Brain pericyte (primary cell): ENCODE data around the gene ANGEL2.
"Not testable (repeated sequence)": the region's sequence is repeated elsewhere in the genome, so short reads cannot be mapped to it uniquely, and the experiment has no call there.

Experiments used
- DNase-seq: peaks from one replicate; pipeline ENCODE4 v3.0.0-alpha.2; 2012; ENCODE audit warnings: low read depth, low spot score

The ANGEL2 gene, protein sequence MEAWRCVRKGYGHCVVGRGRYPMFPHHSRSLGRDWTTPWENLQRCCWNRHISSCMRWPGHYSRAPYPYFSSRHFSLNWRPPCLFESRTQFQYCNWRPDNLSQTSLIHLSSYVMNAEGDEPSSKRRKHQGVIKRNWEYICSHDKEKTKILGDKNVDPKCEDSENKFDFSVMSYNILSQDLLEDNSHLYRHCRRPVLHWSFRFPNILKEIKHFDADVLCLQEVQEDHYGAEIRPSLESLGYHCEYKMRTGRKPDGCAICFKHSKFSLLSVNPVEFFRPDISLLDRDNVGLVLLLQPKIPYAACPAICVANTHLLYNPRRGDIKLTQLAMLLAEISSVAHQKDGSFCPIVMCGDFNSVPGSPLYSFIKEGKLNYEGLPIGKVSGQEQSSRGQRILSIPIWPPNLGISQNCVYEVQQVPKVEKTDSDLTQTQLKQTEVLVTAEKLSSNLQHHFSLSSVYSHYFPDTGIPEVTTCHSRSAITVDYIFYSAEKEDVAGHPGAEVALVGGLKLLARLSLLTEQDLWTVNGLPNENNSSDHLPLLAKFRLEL

DNA sequence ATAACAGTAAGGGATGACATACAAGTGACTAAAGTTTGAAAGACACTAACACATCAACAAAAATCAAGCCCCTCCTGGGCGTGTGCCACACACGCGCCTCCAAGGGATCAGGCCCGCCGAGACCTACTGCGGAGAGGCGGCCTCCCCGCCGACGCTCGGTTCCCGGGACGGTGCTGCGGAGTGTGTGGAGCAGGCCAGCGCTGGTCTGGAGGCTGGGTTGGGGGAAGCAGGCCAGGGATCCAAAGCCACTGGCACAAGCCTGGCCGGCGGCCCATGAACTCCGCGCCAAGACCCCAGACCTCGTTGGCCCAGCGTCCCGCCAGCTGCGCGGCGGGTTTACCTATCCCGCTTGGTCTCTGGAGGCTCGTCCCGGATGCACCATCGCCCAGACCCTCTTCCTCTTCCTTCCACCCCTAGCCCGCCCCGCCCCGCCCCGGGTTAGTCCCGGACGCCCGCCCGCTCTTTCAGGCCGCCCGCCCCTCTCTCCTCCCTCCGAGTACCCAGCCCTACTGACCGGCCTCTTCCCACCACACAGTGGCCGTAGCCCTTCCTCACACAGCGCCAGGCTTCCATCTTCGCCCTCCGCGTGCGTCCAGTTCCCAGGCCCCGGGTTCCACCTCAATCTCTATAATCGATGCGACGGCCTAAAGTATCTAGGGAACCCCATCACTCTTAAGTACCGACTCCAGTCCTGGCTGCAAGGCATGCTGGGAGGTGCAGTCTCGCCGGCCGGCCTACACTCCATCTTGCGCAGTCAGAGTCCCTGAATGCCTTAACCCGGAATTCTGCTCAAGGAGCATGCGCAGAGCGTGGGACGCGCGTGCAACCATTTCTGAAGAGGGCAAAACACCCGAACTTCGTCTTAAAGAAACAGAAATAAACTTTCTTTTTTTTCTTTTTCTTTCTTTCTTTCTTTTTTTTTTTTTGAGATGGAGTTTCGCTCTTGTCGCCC is at the start of gene ANGEL2:
ANGEL2 (minus strand) TSS at position 769 of the 952 bp plus-strand sequence; CDS start at position 573, 196 bp downstream.
- DNase-seq = peak; percentile 93

DNA sequence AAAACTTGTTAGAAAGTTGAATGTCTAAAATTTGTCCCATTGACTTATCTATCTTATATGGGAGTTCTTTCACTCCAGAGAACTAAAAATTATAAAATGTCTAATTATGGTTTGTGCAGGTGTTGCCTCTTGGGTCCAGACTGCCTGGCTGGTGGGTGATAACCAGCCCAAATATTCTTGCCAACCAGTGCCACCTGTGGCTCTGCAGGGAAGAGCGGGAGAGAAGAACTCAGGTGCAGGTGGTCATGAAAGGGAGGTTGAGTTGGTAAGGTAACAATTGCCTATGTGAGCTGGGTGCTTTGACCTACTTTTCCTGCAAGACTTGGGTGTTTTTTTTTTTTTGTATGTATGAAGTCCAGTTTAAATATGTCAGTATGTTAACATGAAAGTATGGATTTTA is 45.6 kb upstream of the ANGEL2 start:
- no peak for DNase-seq

DNA sequence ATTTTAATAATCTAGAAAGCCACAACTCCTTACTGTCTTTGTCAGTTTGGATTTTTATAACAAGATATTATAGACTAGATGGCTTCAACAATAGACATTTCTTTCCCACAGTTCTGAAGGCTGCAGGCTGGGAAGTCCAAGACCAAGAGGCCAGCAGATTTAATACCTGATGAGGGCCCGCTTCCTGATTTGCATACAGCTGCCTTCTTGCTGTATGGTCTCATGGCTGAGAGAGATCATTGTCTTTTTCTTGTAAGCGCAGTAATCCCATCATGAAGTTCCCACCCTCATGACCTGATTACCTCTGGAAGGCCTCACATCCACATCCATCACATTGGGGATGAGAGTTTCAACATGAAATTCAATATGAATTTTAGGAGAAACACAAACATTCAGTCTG is 45.2 kb upstream of the ANGEL2 start:
- DNase-seq = no peak

DNA sequence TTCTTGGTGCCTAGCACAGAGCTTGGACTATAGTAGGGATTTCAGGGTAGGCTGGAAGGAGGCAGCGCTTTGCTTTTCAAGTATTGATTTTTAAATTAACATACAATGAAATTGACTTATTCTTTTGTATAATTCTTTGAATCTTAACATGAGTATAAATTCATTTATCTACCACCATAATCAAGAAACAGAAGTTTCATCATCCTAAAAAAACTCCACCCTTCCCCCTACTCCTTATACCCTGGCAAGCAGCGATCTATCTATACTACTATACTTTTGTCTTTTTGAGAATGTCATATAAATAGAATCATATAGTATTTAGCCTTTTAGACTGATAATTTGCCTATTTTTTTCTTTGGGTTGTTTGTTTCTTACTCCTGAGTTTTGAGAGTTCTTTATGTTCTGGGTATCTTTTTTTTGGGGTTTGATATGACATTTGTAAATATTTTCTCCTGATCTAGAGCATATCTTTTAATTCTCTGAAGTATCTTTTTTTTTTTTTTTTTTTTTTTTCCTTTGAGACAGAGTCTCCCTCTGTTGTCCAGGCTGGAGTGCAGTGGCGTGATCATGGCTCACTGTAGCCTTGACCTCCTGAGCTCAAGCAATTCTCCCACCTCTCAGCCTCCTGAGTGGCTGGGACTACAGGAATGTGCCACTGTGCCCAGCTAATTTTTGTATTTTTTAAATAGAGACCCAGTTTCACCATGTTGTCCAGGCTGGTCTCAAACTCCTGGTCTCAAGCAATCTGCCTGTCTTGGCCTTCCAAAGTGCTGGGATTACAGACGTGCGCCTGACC is 41.8 kb upstream of the ANGEL2 start:
- no peak for DNase-seq

- no peak for DNase-seq
Measured at GRCh38 chr1:213055767-213056166, 40.1 kb upstream of the ANGEL2 start.

- DNase-seq = no peak
Measured at GRCh38 chr1:213054733-213055591, 39.3 kb upstream of the ANGEL2 start.

- no peak for DNase-seq
Measured at GRCh38 chr1:213054142-213054541, 38.5 kb upstream of the ANGEL2 start.

GRCh38 chr1:213053455-213053854 is 37.8 kb upstream of the ANGEL2 start:
- no peak for DNase-seq

- no peak for DNase-seq
Measured at GRCh38 chr1:213051881-213052202, 36.2 kb upstream of the ANGEL2 start.

DNA sequence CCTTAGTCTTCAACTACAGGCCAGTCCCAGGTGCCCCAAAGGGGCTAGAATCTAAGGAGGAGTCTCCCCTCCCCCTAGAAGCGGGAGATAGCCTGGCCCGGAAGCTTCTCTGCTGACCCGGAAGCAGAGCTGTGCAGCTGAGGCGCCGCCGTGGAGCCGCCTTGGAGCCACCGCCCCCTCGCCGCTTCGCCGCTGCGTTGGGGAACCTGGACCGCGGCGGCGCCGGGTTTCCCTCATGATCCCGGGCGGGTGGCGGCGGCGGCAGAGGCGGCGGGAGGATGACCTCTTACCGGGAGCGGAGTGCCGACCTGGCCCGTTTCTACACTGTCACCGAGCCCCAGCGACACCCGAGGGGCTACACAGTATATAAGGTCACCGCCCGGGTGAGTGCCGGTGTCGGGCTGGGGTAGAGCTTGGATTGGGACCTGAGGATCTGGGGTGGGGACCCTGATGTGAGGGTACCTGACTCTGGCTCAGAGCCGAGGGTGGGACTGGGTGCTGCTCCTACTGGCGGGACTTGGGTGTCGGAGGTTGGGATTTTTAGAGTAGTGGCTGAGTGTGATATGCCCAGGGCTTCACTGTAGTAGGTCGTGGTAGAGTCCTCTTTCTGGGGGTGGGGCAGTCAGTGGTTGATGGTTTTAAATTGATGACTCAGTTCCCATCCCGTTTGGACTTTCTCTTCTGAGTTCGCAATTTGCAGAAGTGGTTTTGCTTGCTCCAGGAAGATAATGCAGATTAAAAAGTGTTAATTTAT is 35.6 kb upstream of the ANGEL2 start, which contains the start of gene RPS6KC1:
RPS6KC1 (plus strand) TSS at position 115 of the 754 bp plus-strand sequence; CDS start at position 279, 164 bp downstream.
- DNase-seq = no peak

DNA sequence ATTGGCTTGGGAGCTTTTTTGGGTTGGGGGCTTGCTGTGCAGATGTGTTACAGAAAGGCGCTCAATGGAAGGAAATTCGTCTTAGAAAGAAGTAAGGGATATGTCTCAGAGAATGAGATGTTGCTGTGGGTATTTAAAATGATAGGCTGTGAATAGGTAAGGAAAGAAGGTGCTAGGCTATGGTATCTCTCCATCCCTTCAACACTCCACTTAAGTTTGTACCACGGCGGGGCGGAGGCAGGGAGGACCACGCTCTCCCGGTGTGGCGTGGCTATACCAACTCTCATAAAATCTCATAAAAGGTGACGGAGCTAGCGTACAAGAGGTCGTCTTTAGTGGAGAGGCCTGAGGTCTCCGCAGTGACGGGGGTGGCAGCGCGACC is 35.1 kb upstream of the ANGEL2 start:
- no peak for DNase-seq

DNA sequence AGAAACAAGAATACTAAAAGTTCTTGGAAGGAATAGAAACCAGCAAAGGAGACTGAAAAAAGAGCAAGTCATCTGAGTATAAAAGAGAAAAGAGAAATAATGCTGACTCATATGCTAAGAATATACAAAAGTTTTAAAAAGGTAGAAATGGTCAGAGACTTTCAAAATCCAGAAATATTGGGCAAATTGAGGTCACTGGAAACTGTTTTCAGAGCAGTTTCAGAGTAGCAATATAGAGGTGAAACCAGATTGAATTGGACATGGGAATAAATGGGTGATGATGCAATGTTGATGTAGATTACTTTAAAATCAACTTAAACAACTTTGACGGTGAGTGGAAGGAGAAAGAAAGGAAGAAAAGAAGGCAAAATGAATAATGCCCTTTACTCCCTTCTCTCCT is 33.6 kb upstream of the ANGEL2 start:
- DNase-seq = no peak

- DNase-seq = not testable (repeated sequence)
Measured at GRCh38 chr1:213045321-213046226, 29.9 kb upstream of the ANGEL2 start.

DNA sequence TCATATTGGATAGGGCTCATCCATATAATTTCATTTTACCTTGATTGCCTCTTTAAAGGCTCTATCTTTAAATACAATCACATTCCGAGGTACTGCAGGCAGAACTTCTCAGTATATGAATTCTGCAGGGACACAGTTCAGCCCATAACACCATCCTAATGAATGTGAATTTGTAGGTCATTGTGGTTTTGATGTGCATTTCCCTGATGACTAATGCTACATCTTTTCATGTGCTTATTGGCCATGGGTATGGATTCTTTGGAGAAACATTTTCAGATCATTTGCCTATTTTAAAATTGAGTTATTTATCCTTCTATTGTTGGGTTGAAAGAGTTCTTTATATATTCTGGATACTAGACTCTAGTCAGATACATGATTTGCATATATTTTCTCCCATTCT is 25.8 kb upstream of the ANGEL2 start:
- no peak for DNase-seq

GRCh38 chr1:213035573-213035972 is 19.9 kb upstream of the ANGEL2 start:
- no peak for DNase-seq

DNA sequence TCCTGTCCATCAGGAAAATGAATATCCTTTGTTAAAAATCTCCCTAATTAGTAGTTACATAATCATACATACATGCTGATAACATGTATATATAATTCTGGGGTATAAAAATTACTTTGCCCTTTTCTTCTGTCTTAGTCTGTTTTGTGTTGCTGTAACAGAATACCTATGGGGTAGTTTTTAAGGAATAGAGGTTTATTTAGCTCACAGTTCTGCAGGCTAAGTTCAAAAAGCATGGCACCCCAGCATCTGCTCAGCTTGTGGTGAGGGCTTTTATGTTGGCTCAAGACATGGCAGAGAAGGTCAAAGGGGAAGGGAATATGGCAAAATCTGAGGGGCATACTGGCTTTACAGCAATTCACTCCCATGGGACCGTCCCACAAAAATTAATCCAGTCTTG is 19.0 kb upstream of the ANGEL2 start:
- DNase-seq = no peak

- no peak for DNase-seq
Measured at GRCh38 chr1:213032651-213033050, 17.0 kb upstream of the ANGEL2 start.

DNA sequence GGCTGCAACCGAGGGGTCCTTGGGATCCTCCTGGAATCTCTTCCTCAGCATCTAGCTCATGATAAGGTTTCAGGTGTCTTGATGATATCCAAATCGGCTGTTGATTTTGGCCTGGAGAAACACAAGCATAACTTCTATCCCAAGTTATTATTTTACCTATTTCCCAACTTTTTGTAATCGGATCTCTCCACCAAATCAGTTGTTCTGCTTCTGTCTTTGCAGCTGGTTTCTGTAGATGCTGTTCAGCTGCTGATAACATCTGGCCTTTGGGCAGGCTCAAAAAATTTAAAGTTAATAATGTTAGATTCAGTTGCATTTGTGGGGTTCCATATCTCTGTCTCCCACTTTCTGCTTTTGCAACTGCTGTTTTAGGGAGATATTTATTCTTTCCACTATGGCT is 11.4 kb upstream of the ANGEL2 start:
- not testable (repeated sequence) for DNase-seq

GRCh38 chr1:213020016-213020415 is 4.3 kb upstream of the ANGEL2 start:
- no peak for DNase-seq
